ENCODE data around the gene MRPL41.

The MRPL41 gene

DNA sequence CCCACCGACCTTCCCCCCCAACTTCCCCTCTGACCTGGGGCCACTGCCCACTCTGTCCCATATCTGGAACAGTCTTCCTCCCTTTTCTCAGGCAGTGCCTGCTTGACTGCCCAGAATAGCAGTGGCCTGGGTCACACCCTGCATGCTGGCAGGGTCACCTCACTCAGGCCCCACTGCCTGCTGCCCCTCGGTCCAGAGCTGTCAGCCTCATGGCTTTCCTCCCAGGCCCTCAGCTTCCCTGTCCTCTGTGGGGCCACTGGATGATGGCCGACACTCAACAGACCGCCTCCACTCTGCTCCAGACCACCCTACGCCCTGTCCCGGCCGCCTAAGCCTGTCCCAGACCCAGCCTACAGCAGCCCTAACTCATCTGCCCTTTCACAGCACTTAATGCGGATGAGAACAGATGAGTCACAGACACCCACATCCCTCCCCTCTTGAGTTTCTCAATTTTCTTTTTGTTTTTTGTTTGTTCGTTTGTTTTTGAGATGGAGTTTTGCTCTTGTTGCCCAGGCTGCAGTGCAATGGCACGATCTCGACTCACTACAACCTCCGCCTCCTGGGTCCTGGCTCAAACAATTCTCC lies 7.4 kb upstream of the MRPL41 start:
- Histone ChIP-seq H2BK15ac (ENCODE audit: low read length) (no peak overlapping the region), H3K9ac (ENCODE audit: low read depth, low read length, poor library complexity) (no peak overlapping the region), H2BK5ac (ENCODE audit: low read length) (no peak overlapping the region), H4K91ac (ENCODE audit: low read depth, low read length, poor library complexity) (no peak overlapping the region), H3K18ac (ENCODE audit: low read length) (no peak overlapping the region), H3K27ac (replicated peaks; ENCODE audit: low read length) (no peak overlapping the region), H4K8ac (ENCODE audit: low read depth, low read length) (no peak overlapping the region), H3K14ac (ENCODE audit: low read length) (no peak overlapping the region), H2BK12ac (ENCODE audit: low read length) (no peak overlapping the region), H3K4me2 (ENCODE audit: insufficient read depth, low read length, poor library complexity, severe bottlenecking) (no peak overlapping the region), H3K23ac (ENCODE audit: low read depth, low read length, poor library complexity) (peak overlapping the region; percentile 44), H2AK5ac (ENCODE audit: low read depth, low read length) (peak overlapping the region; percentile 74), H3K9me3 (replicated peaks in 1 of 2; ENCODE audit: control insufficient read depth in 2 of 2, insufficient read depth in 1 of 2, low read depth in 1 of 2, low read length in 2 of 2) (peaks cover 7 to 13% of the 10 kb centered on the region in 2 donors), H3K36me3 (replicated peaks in 1 of 2; ENCODE audit: control insufficient read depth in 2 of 2, insufficient read depth in 2 of 2, low read length in 2 of 2) (no peaks in the 10 kb centered on the region), H3K79me1 (ENCODE audit: low read depth, low read length) (peaks cover 3% of the 10 kb centered on the region), H3K4ac (ENCODE audit: low read length) (no peak overlapping the region), H3K4me3 (ENCODE audit: low read length in 2 of 2) (no peak overlapping the region), H2AFZ (ENCODE audit: low read length) (no peak overlapping the region), H2BK120ac (ENCODE audit: low read depth, low read length) (no peak overlapping the region), H3K27me3 (ENCODE audit: control insufficient read depth in 3 of 3, insufficient read depth in 3 of 3, low read depth in 1 of 3, low read length in 3 of 3) (no peaks in the 10 kb centered on the region), H3K4me1 (ENCODE audit: control insufficient read depth in 2 of 2, insufficient read depth in 1 of 2, low read depth in 1 of 2, low read length in 2 of 2) (peaks cover 3 to 7% of the 10 kb centered on the region in 2 donors)
- WGBS, 2 donors (ENCODE audit: extremely low coverage in 2 of 2, insufficient read length in 2 of 2, insufficient replicate concordance in 1 of 2) = no CpG with 5 or more reads among the region's 12 CpGs
- no peak for DNase-seq (ENCODE audit: low spot score)

DNA sequence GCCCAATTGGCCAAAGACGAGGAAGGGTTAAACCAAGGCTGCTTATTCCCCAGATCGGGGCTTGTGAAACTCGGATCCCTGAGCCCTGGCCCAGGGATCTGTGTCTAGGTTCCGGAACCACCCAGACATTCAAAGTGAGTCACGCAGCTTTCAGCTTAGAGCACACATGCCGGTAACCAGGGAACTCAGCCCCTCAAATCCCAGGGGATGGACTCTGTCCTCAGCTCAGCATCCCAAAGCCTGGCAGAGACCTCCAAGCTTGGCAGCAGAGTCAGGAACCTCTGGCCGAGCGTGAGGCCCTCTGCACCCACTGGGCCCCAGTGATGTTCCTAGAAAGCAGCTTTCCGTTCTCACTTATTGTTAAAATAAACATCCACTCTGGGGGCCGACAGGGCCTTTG lies 6.6 kb upstream of the MRPL41 start:
- Histone ChIP-seq H2AFZ (ENCODE audit: low read length) (no peak overlapping the region), H3K4me1 (ENCODE audit: control insufficient read depth in 2 of 2, insufficient read depth in 1 of 2, low read depth in 1 of 2, low read length in 2 of 2) (peaks cover 7 to 13% of the 10 kb centered on the region in 2 donors), H3K14ac (ENCODE audit: low read length) (no peak overlapping the region), H3K9ac (ENCODE audit: low read depth, low read length, poor library complexity) (no peak overlapping the region), H2BK5ac (ENCODE audit: low read length) (no peak overlapping the region), H3K9me3 (replicated peaks in 1 of 2; ENCODE audit: control insufficient read depth in 2 of 2, insufficient read depth in 1 of 2, low read depth in 1 of 2, low read length in 2 of 2) (peaks cover 7 to 13% of the 10 kb centered on the region in 2 donors), H3K4ac (ENCODE audit: low read length) (no peak overlapping the region), H3K79me1 (ENCODE audit: low read depth, low read length) (peaks cover 5% of the 10 kb centered on the region), H3K36me3 (replicated peaks in 1 of 2; ENCODE audit: control insufficient read depth in 2 of 2, insufficient read depth in 2 of 2, low read length in 2 of 2) (no peaks in the 10 kb centered on the region), H3K4me2 (ENCODE audit: insufficient read depth, low read length, poor library complexity, severe bottlenecking) (no peak overlapping the region), H2BK15ac (ENCODE audit: low read length) (no peak overlapping the region), H3K23ac (ENCODE audit: low read depth, low read length, poor library complexity) (no peak overlapping the region), H4K91ac (ENCODE audit: low read depth, low read length, poor library complexity) (no peak overlapping the region), H3K18ac (ENCODE audit: low read length) (no peak overlapping the region), H4K8ac (ENCODE audit: low read depth, low read length) (peak overlapping the region; percentile 6), H2BK120ac (ENCODE audit: low read depth, low read length) (no peak overlapping the region), H2BK12ac (ENCODE audit: low read length) (no peak overlapping the region), H3K4me3 (ENCODE audit: low read length in 2 of 2) (no peak overlapping the region), H3K27me3 (ENCODE audit: control insufficient read depth in 3 of 3, insufficient read depth in 3 of 3, low read depth in 1 of 3, low read length in 3 of 3) (no peaks in the 10 kb centered on the region), H3K27ac (replicated peaks; ENCODE audit: low read length) (no peak overlapping the region), H2AK5ac (ENCODE audit: low read depth, low read length) (no peak overlapping the region)
- DNase-seq (ENCODE audit: low spot score) = no peak
- no CpG with 5 or more reads among the region's 10 CpGs for WGBS, 2 donors (ENCODE audit: extremely low coverage in 2 of 2, insufficient read length in 2 of 2, insufficient replicate concordance in 1 of 2)

DNA sequence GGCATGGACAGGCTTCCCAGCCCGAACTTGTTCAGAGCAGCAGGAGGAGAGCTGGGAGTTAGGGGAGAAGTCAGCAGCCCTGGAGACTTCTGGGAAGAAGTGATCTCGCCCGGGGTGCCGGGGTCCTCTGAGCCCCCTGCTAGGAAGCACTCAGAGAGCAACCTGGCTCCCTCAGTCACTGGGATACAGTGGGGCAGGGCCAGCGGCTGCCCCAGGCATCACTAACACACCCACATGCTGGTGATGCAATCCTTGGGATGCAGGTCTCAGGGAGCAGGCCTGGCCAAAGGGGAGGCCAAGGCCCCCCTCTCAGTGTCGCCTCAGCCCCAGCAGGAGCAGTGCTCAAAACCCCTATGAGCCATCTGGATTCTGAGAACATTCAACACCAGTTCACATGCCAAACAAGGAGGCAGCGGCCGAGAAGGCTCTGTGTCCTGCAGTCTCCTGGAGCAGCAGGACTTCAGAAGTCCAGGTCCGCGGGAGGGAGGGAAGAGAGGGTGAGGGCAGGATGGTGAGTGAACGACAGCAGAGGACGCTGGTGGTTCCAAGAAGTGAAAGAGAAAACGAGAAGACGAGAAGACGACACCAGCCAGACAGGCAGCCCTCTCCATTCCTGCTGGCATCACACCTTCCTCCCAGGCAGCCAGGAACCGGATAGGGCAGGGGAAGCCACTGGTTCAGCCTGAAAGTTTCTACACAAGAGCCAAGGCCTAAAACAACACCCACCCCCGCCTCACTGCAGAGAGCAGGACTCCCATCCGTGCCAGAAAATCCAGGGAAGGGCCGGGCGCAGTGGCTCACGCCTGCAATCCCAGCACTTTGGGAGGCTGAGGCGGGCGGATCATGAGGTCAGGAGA lies 3.8 kb upstream of the MRPL41 start:
- peak overlapping the region in 1 of 2 donors; percentile 35 for H3K4me3 ChIP-seq (ENCODE audit: low read length in 2 of 2)
- H2AFZ ChIP-seq (ENCODE audit: low read length) = no peak overlapping the region
- no CpG with 5 or more reads among the region's 23 CpGs for WGBS, 2 donors (ENCODE audit: extremely low coverage in 2 of 2, insufficient read length in 2 of 2, insufficient replicate concordance in 1 of 2)
- H3K4me2 ChIP-seq (ENCODE audit: insufficient read depth, low read length, poor library complexity, severe bottlenecking) = no peak overlapping the region
- no peak for DNase-seq (ENCODE audit: low spot score)
- no peak overlapping the region for H2BK12ac ChIP-seq (ENCODE audit: low read length)
- no peak overlapping the region for H3K14ac ChIP-seq (ENCODE audit: low read length)
- H3K9me3 ChIP-seq (replicated peaks in 1 of 2; ENCODE audit: control insufficient read depth in 2 of 2, insufficient read depth in 1 of 2, low read depth in 1 of 2, low read length in 2 of 2) = peaks cover 7 to 13% of the 10 kb centered on the region in 2 donors
- no peak overlapping the region for H2BK5ac ChIP-seq (ENCODE audit: low read length)
- no peak overlapping the region for H4K8ac ChIP-seq (ENCODE audit: low read depth, low read length)
- H2BK120ac ChIP-seq (ENCODE audit: low read depth, low read length) = no peak overlapping the region
- H3K4ac ChIP-seq (ENCODE audit: low read length) = no peak overlapping the region
- H3K18ac ChIP-seq (ENCODE audit: low read length) = no peak overlapping the region
- peaks cover 0 to 6% of the 10 kb centered on the region in 2 donors for H3K36me3 ChIP-seq (replicated peaks in 1 of 2; ENCODE audit: control insufficient read depth in 2 of 2, insufficient read depth in 2 of 2, low read length in 2 of 2)
- no peaks in the 10 kb centered on the region for H3K27me3 ChIP-seq (ENCODE audit: control insufficient read depth in 3 of 3, insufficient read depth in 3 of 3, low read depth in 1 of 3, low read length in 3 of 3)
- no peak overlapping the region for H3K9ac ChIP-seq (ENCODE audit: low read depth, low read length, poor library complexity)
- no peak overlapping the region for H2AK5ac ChIP-seq (ENCODE audit: low read depth, low read length)
- peak overlapping the region; percentile 67 for H2BK15ac ChIP-seq (ENCODE audit: low read length)
- peaks cover 5% of the 10 kb centered on the region for H3K79me1 ChIP-seq (ENCODE audit: low read depth, low read length)
- H3K27ac ChIP-seq (replicated peaks; ENCODE audit: low read length) = no peak overlapping the region
- peaks cover 6 to 13% of the 10 kb centered on the region in 2 donors for H3K4me1 ChIP-seq (ENCODE audit: control insufficient read depth in 2 of 2, insufficient read depth in 1 of 2, low read depth in 1 of 2, low read length in 2 of 2)
- no peak overlapping the region for H4K91ac ChIP-seq (ENCODE audit: low read depth, low read length, poor library complexity)
- no peak overlapping the region for H3K23ac ChIP-seq (ENCODE audit: low read depth, low read length, poor library complexity)

DNA sequence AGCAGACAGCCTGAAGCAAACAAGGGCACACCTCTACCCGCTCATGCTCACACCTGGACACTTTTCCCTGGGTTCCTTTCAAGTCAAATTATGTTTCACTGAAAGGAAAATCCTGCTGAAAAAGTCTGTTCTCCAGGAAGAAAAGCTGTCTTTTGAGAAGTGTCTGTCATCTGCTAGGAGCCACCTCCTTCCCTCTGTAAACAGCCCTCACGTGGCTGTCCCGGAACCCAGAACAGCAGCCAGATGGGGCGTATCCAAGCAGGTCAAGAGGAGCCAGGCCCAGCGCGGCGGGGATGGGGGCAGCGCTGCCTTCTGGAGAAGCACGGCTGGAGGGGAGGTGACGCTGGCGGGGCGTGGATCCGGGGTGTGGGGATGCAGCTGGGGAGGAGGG lies 1.5 kb upstream of the MRPL41 start, which contains the start of gene PNPLA7:
Gene PNPLA7, minus strand, starts transcription at position 172 of the 391 bp plus-strand sequence. CDS start 205 bp downstream, outside the sequence.
- peak within 1 kb of the TSS; percentile 89 for H3K23ac ChIP-seq (ENCODE audit: low read depth, low read length, poor library complexity)
- no peak within 1 kb of the TSS for H3K14ac ChIP-seq (ENCODE audit: low read length)
- peak within 1 kb of the TSS; percentile 96 for H3K18ac ChIP-seq (ENCODE audit: low read length)
- no peak within 1 kb of the TSS for H4K8ac ChIP-seq (ENCODE audit: low read depth, low read length)
- no peak within 1 kb of the TSS for H3K4ac ChIP-seq (ENCODE audit: low read length)
- H4K91ac ChIP-seq (ENCODE audit: low read depth, low read length, poor library complexity) = no peak within 1 kb of the TSS
- H3K4me2 ChIP-seq (ENCODE audit: insufficient read depth, low read length, poor library complexity, severe bottlenecking) = peak within 1 kb of the TSS; percentile 89
- no peaks in the 10 kb centered on the region for H3K27me3 ChIP-seq (ENCODE audit: control insufficient read depth in 3 of 3, insufficient read depth in 3 of 3, low read depth in 1 of 3, low read length in 3 of 3)
- peaks cover 7 to 13% of the 10 kb centered on the region in 2 donors for H3K9me3 ChIP-seq (replicated peaks in 1 of 2; ENCODE audit: control insufficient read depth in 2 of 2, insufficient read depth in 1 of 2, low read depth in 1 of 2, low read length in 2 of 2)
- no peak within 1 kb of the TSS for H2BK120ac ChIP-seq (ENCODE audit: low read depth, low read length)
- DNase-seq (ENCODE audit: low spot score) = peak; percentile 51
- WGBS, 2 donors (ENCODE audit: extremely low coverage in 2 of 2, insufficient read length in 2 of 2, insufficient replicate concordance in 1 of 2) = no CpG with 5 or more reads among the region's 13 CpGs
- H3K79me1 ChIP-seq (ENCODE audit: low read depth, low read length) = peaks cover 5% of the 10 kb centered on the region
- H3K4me3 ChIP-seq (ENCODE audit: low read length in 2 of 2) = peak within 1 kb of the TSS; percentile 54 to 85
- H2BK15ac ChIP-seq (ENCODE audit: low read length) = peak within 1 kb of the TSS; percentile 75
- peaks cover 6 to 13% of the 10 kb centered on the region in 2 donors for H3K4me1 ChIP-seq (ENCODE audit: control insufficient read depth in 2 of 2, insufficient read depth in 1 of 2, low read depth in 1 of 2, low read length in 2 of 2)
- H3K36me3 ChIP-seq (replicated peaks in 1 of 2; ENCODE audit: control insufficient read depth in 2 of 2, insufficient read depth in 2 of 2, low read length in 2 of 2) = peaks cover 8 to 28% of the 10 kb centered on the region in 2 donors
- H2BK12ac ChIP-seq (ENCODE audit: low read length) = peak within 1 kb of the TSS; percentile 73
- no peak within 1 kb of the TSS for H3K27ac ChIP-seq (replicated peaks; ENCODE audit: low read length)
- peak within 1 kb of the TSS; percentile 56 for H2AK5ac ChIP-seq (ENCODE audit: low read depth, low read length)
- peak within 1 kb of the TSS; percentile 94 for H2AFZ ChIP-seq (ENCODE audit: low read length)
- H3K9ac ChIP-seq (ENCODE audit: low read depth, low read length, poor library complexity) = peak within 1 kb of the TSS; percentile 81
- H2BK5ac ChIP-seq (ENCODE audit: low read length) = no peak within 1 kb of the TSS
